Erythroblast (primary cell): ENCODE results near the gene CAMKMT.

Source experiments
- GATA1 ChIP-seq: IDR thresholded peaks from 2 replicates; pipeline ENCODE4 v1.6.1; 2011; ENCODE audit warnings: low read depth, mild to moderate bottlenecking, control low read depth, low read length, moderate library complexity
- POLR2A ChIP-seq: IDR thresholded peaks from 2 replicates; pipeline ENCODE4 v1.6.1; 2011; ENCODE audit warnings: mild to moderate bottlenecking, low read length

DNA sequence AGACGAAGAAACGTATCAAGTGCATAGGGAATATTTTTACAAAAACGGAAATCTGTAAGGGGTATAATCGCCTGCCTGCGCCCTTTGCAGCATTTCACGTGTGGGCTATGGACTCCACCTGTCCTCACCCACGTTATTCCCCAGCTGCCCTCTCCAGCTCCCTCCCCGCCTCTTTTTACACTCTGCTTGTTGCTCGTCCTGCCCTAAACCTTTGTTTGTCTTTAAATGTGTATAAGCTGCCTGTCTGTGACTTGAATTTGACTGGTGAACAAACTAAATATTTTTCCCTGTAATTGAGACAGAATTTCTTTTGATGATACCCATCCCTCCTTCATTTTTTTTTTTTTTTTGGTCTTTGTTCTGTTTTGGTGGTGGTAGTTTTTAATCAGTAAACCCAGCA is 410.4 kb downstream of the CAMKMT start:
- TF ChIP-seq POLR2A (no peak), GATA1 (no peak)
